Hematopoietic multipotent progenitor cell treated with erythropoietin and hydrocortisone succinate and interleukin-3 and kit ligand, for 15 days (in vitro differentiated cells): ENCODE measurements around the gene VSIG4.

Experiments used
- DNase-seq: peaks from one replicate; pipeline ENCODE4 v3.0.0-alpha.2; 2015; ENCODE audit warnings: low spot score

The VSIG4 gene

DNA sequence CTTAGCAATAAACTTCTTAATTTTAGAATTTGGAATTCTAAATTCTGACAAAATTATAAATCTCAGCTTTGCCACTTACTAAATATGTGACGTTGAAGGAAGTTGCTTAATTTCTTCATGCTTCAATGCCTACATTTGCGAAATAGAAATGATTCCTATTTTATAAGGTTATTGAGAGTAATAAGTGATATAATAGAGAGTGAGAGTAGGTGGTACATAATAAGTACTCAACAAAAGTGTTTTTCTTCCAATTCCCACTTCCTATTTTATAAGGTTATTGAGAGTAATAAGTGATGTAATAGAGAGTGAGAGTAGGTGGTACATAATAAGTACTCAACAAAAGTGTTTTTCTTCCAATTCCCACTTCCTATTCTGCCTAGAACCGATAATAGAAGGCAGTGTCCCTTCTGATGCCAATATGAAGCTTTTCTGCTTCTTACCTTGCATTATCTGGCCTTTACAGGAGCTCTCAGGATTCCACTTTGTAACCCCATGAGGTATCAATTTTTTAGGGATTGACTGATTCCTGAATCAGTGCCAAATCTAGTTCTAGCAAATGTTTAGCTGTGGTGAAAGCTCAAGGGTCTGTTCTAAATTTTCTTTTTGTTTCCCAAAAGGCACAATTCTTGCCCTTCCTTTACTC, 31.4 kb downstream of the VSIG4 start:
- no peak for DNase-seq

DNA sequence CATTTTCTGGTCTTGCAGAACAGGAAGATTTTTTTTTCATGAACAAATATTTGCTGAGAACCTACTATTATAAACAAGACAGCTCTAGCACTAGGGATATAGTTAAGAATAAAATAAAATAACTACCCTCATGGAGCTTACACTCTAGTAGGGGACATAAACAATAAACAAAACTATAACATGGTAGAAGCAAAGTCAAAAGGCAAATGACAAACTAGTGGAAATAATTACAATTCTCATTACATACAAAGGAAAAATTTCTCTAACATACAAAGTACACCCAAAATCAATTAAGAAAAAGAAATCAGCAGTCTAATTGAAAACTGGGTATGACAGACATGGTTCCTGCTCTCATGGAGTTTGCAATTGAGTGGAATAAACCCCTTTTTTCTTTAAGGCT, 32.0 kb downstream of the VSIG4 start:
- no peak for DNase-seq

DNA sequence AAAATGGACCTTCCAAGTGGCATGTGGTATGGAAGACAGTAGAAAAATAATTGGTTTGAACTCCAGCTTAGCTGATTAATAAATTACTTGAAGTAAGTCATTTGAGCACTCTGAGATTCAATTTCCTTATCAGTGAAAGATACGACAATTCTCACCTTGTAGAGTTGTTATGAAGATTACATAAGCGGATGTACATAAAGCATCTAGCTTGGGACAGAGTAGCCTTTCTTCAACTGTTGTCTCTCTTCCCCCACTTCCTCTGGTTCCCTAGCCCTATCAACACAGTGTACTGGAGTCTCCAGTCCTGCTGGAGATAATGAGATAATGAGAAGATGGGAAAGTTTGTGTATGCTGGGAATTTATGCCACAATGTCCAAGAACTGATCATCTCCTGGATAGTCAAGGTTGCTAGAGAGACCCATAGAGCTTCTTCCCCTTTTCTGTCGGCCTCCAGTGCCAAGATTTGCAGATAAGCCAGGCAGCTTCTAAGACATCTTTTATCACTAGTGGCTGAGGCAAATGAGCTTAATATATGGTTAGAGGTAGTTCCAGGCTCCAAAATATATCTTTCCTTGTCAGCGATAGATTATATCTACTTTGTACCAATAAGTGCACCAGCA, 33.9 kb downstream of the VSIG4 start:
- DNase-seq = no peak

DNA sequence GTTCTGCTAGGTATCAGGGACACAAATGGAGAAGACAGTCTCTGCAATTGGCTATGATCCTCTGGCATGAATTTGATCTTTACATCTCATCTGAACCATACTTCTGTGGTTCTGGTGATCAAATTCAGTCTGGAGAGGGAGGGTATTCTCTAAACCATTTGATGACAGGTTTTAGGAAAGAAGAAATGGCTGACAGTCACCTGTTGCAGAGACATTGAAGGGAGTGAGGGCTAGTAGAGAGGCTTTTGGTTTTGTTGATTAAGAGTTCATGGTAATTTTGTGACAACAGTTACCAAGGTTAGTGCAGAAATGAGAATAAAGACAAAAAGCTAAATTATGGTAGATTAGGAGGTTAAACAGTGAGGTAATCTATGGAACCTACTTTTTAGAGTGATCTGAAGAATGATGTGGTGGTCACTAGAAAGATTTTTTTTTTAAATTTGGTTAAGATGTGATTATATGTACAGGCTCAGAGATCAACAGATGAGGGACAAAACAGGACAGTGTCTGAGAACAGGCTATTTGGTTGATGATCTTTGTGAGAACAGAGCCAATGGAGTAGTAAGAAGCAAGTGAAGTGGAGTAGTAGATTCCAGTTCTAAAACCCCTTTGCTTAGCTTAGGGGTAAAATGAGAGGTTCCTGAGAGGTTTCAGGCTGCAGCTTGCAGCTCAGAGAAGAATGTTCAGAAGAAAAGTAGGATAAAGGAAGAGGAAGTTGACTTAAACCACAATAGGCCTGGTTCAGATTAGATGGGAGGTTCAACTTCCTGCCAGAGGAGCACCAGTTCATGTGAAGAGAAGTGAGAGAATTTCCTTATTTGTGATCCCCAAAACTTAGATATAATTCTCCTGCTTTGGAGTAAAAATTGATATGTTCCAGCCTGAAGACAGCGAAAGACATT, 34.7 kb downstream of the VSIG4 start:
- no peak for DNase-seq

DNA sequence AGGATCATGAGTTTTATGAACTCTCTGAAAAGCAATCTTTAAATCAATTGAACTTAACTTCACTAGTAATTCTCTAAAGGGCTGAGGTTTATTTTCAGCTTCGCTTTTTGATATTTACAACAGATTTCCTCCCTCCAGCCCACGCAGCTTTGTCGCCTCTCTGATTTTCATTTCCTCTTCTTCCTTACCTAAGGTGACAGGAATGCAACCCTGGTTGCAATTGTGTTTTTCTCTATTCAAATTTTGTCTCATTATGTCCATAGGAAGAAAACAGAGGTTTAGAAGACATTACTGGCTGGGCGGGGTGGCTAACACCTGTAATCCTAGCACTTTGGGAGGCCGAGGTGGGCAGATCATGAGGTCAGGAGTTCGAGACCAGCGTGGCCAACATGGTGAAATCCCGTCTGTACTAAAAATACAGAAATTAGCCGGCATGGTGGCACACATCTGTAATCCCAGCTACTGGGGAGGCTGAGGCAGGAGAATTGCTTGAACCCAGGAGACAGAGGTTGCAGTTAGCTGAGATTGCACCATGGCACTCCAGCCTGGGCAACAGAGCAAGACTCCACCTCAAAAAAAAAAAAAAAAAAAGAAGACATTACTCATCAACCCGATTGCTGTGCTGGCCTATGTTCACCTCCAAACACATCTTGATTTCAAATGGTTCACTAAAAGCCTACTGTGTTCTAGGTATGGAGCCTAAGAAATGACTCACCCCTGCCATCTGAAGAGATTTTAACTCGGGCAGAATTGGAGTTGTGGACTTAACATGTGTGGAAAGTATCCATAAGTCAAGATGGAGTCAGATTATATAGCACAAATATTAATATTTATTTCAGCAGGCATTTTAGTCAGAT, 36.8 kb downstream of the VSIG4 start:
- no peak for DNase-seq

DNA sequence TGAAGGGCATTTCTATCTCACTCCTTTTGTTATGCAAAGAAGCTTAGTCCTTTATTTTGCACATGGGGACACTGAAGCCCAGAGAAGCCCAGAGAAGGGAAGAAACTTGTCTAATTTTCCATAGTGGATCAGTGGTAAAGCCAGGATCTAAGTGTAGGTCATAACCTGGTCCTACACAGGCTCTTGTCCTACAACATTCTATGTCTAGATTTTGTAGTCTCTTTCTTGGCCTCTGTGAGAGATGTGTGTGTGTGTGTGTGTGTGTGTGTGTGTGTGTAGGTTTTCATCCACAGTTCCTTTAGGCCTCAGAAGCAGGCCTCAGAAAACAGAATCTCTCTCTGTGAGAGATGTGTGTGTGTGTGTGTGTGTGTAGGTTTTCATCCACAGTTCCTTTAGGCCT, 38.3 kb downstream of the VSIG4 start:
- DNase-seq = no peak

DNA sequence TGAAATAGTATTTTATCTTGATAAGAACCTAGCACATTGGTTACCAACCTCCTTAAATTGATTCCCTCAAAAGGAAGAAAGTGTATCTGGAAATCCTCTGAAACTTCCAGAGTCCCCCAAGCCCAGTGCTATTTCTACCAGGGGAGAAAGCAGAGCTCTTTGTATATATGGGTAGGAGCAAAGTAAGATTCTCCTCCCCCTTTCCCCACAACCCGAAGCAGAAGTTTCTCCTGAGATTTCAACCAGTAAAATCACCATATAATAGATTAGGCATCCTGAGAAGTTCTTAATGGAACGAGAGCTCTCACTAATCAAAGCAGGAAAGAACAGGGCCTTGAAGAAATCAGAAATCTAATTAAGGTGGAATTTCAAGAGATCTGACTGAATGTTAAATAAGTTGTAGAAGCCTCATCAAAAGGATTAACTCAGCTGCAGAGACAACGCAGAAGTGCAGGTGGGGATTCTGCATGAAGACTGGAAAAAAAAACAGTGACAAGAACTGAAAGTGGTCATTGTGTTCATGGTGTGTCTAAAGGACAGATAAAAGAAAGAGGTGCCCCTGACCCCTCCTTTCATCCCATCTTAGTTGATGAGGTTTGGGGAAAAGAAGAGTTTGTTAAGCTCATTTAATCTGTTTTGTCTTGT, 39.1 kb downstream of the VSIG4 start:
- DNase-seq = no peak

DNA sequence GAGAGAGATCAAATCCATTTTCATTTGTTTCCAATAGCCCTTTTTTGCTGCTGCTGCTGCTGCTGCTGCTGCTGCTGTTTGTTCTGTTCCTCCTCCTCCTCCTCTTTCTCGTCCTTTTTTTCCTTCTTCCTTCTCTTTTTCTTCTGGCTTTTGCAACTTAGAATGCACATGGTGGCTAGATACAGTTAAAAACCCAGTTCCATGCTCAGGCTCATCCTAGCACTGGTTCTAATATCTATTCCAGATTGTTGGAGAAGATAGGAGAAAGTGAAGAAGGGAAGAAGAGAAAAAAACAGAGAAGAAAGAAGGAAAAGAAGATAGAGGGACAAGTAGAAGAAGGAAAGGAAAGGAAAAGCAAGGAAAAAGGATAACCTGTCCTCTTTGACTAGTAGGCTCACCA, 39.7 kb downstream of the VSIG4 start:
- no peak for DNase-seq

DNA sequence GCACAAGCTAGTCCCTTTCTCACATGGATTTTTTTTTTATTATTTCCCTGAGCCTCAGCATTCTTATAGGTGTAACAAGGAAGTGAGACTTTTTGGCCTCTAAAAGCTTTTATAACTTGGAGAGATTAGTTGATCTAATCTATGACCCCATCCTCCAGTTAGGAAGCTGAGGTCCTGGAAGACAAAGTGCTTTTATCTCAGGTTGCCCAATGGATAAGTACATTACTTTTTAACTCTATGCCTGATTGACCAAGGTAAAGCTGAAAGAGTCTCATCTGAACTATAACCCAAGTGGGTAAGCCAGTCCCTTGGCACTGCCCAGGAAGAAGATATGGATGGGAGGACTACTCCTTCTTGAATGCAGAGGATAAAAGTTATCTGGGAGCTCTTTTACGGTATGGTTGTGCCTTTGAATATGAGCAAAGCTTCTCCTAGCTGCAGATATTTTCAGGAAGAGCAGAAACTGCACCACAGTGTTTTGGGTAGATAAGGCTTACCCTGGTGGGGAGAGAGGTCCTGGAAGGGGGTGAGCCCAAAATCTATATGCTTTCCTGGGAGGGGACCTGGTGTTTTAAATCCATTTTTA, 40.2 kb downstream of the VSIG4 start:
- no peak for DNase-seq

DNA sequence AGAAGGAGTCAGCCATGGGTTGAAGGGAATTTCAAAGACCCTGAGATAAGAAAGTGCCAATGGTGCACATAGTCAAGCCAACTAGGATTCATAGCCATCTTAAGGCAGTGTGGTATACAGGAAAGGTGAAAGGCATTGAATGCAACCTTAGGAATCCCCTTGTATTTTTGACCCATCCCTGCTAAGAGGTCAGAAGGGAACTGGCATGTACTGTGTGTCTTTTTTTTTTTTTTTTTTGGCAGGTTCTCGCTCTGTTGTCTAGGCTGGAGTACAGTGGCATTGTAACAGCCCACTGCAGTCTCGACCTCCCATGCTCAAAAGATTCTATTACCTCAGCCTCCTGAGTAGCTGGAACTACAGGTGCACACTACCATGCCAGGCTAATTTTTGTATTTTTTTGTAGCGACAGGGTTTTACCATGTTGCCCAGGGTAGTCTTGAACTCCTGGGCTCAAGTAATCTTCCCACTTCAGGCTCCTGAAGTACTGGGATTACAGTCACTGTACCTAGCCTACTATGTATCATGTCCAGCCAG, 40.8 kb downstream of the VSIG4 start:
- DNase-seq = no peak

DNA sequence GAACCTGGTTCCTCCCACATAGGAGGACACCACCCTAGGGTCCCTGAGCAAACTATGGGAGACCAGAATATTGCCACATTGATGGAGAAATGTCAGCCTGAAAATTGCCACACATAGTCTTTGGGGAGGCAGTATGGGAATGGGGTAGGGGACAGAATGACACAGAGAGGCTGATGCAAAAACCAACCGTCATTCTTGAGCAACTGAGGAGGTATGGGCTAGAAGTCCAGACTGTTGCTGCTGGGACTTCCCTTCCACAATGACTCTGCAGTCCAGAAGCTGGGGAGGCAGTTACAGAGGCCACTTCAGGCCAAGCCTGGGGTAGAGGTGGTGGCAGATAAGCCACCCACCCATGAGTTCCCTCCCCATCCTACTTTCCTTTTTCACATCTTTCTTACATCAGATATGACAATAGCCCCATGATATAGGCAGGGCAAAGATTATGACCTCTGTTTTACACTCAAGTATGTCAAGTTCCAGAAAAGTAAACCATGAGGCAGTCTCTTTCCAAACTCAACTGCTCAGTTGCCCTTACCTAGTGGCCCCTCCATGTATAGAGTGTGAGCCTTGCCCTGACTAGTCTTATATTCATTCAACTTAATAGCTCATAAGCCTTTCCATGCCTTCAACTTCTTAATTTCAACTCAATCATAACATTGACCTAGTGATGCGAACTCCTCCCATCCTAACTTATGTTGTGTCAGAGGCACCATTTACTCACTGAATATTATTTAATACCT, 41.7 kb downstream of the VSIG4 start:
- peak; percentile 26 for DNase-seq

DNA sequence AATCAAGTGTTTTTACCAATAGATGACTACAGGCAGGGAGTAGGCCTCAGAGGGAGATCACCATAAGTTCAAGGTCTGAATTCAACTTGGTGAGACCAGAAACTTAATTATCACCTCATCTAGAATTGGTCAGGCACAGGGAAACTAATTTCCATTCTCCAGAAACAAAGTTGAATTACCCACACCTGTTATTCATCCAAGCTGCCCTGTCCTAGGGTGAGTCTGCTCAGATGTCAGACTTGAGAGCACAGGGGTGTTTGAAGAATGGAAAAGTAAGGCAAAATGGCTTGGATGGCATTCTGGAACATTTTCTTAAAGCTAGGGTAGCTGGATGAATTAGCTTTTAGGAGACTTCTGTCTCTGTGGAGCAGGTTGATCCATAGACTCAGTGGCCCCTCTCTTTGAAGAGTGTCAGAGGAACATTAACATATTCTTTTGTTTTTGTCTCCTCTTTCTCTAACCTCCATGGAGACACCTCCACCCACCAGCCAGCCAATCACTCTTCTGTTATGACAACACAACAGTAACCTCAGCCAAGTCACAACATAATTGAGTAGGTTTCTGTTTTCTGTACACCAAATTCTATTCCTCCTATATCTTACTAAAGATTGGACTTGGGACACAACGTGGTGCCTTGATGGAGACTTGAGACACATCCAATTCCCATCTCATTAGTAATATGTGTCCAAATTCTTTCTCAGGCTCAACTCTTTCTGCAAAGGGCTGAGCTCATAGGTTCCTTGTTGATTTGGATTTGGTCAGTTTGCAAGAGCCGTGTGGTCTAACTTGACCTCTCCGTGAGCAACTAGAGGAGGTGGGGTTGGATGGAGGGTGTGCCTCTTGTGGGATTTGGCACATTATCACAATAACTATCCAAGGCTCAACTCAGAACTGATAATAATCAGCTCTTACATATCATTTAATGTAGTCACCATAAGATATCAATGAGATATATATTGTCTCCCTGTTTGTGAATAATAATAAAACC, 45.1 kb downstream of the VSIG4 start:
- no peak for DNase-seq

DNA sequence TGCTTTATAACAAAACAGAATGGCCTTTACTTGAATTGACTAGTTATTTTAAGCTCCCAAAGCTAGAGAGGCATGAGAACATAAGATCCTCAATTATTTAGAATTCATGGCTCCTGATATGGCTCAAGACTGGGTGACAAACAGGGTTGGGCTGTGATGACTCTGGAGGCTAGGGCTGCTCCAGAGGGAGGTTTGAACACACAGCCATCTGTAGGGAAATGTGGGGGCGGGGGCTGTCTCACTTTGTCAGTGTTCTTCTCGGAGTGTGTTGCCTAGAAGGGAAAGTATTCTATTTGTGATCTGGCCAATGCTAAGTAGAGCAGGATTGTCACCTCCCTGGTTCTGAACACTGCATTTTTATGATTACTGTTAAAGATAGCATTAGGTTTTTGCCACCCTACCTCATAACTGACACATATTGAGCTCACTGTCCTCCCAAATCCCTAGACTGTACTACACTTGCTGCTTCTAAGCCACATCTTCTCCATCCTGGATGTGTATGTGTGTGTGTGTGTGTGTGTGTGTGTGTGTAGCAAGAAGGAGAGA, 45.9 kb downstream of the VSIG4 start:
- DNase-seq = no peak

DNA sequence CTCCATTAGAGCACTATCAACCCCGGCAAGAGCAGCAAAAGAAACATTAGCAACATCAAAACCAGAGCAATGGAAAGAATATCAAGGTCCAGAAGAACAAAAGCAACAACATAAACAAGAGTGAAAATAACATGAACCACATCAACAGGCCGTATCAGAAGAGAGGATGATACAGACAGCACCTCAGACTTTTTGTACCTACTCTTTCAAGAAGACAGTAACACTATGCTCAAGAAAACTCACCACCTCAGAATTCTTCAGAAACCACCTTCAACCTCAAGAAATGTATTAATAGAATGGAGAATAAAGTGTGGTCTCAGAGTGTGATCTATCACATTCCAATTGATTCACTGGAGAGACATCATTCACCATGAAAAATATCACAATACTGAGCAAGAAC, 46.5 kb downstream of the VSIG4 start:
- no peak for DNase-seq

DNA sequence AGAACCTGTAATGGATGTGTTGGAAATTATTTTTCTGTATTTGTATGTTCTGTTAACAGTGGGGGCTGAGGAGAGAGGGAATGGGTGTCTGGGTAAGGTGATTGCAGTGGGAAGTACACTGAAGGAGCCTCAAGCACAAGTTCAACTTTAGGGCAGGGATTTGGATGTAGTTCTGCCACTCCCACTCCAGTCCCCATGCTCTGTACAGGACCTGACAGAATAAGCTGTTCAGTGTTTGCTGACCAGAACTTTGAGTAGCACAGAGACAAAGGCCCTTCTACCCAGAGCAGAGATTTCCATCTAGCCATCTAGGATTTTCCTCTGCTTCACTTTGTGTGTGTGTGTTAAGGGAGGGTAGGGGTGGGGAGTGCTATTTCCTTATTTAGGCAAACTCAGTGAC, 49.2 kb downstream of the VSIG4 start:
- DNase-seq = no peak

DNA sequence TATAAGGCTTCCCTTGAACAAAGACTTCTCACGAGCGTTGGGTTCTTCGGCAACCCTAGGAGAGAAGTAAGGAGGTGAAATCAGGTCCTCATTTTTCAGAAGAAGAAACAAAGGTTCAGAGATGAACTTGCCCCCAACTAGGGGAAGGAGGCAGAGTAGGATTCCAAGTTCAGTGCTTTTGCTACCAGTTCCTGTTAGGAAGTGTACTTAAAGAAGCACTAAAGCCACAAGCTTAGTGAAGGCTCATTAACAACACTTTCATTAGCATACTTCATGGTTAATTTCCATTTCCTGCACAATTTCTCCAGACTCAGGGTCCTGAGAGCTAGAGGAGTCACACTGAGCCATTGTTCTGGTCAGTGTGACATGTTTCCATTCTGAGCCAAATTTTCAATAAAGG, 52.1 kb downstream of the VSIG4 start:
- no peak for DNase-seq

DNA sequence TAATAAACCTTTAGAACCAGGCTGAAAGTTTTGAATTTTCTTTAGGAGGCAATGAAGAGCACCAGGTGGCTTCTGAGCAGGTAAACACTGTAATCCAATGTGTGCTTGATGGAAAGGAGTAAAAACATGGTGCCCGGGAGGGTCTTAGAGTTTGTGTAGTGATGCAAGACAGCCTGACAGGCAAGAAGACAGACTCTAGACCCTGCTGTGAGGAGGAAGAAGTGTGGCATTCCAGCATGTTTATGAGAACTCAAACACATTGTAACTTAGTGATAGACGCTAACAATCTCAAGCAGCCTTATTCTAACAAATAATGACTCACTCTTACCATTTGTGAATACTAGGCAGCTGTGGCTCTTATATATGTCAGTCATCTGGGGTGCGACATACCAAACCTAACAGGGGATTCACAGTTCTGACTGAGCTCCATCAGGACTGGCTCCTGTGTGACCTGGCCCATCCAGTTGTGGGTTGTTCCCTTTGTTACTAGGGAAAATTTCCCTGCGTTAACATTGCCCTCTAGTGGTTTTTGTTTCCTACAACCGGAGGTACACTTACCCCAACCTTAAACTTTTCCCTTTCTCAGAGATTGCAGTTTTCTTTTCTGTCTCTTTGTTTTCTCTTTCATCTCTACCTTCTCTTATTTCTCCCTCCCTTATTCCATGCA, 53.8 kb downstream of the VSIG4 start:
- DNase-seq = peak; percentile 21

DNA sequence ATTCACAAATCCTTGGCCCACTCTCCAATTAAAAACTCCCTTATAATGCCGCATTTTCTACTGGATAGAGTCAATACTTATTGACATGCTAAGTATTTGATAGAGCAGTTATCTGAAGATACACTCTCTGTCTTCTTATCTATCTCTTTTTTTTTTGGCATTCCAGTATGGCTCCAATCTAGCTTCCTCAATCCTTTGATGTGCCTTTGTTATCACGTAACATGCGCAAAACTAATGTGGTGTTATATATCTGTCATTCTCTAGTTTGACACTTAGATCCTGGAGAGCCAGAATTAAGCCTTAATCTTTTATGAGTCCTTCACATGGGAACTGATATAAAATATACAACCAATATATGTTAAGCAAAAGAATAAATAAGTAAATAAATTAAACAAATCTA, 54.7 kb downstream of the VSIG4 start:
- no peak for DNase-seq
